ENCODE measurements around the gene MIA. TPM values are rescaled to one million over a fixed set of nuclear protein-coding genes. Genes with fewer than 3 reads are reported as not detected.
"Not testable (repeated sequence)": the region's sequence is repeated elsewhere in the genome, so short reads cannot be mapped to it uniquely, and the experiment has no call there.

Gene MIA
- total and polyA plus RNA-seq, 2 donors (not counting 1 experiment from before 2014, with no cell fraction given), result 0.37 to 5.7 TPM

- POLR2A ChIA-PET; CTCF ChIA-PET; H3K9ac ChIP-seq (ENCODE audit: low read length); H3K4me3 Mint-ChIP-seq; H3K27me3 ChIP-seq (replicated peaks in 1 of 4; ENCODE audit: control extremely low read depth in 1 of 4, control insufficient read depth in 3 of 4, insufficient read depth in 4 of 4, low read length in 3 of 4); H3K36me3 ChIP-seq (replicated peaks in 1 of 2; ENCODE audit: control extremely low read depth in 1 of 2, control insufficient read depth in 1 of 2, extremely low read depth in 1 of 2, insufficient read depth in 2 of 2, low read length in 1 of 2); ATAC-seq (ENCODE audit: low read depth); H2AFZ ChIP-seq (ENCODE audit: insufficient read depth, low read depth, low read length, poor library complexity, severe bottlenecking); H3K4me1 ChIP-seq (ENCODE audit: control insufficient read depth in 2 of 2, insufficient read depth in 2 of 2, low read length in 2 of 2); H3K27ac ChIP-seq (ENCODE audit: low read length in 2 of 2); DNase-seq; H3K27me3 Mint-ChIP-seq; H3K9me3 Mint-ChIP-seq (ENCODE audit: insufficient read depth); H3K79me2 ChIP-seq (ENCODE audit: control insufficient read depth, insufficient read depth, low read length); H3K27ac Mint-ChIP-seq; H3K4me2 ChIP-seq (replicated peaks; ENCODE audit: low read depth, low read length, poor library complexity, severe bottlenecking); H3K4me3 ChIP-seq (ENCODE audit: control extremely low read depth in 1 of 5, extremely low read depth in 1 of 5, insufficient read depth in 1 of 5, low read depth in 2 of 5, low read length in 4 of 5); intact Hi-C loops (cut with micrococcal nuclease); H3K9me3 ChIP-seq (ENCODE audit: control extremely low read depth in 1 of 3, control insufficient read depth in 2 of 3, insufficient read depth in 1 of 3, low read length in 2 of 3); H4K20me1 ChIP-seq (ENCODE audit: control insufficient read depth, insufficient read depth, low read length, poor library complexity, severe bottlenecking): not testable (repeated sequence)
- 73% methylated on average over 29 of the region's 29 CpGs for WGBS (ENCODE audit: insufficient coverage)
- peaks cover 12% of the 10 kb centered on the region for H3K4me1 Mint-ChIP-seq
Observed at GRCh38 chr19:40826699-40827385, 51.5 kb downstream of the MIA start.

Other genes starting within 250 kb of the MIA start
- gene SHKBP1, start 198.6 kb upstream of the MIA start, total RNA-seq, result 179 and 192 TPM in 2 replicates
- gene SHKBP1, start 198.6 kb upstream of the MIA start, polyA plus RNA-seq, result 219 and 227 TPM in 2 replicates
- gene LTBP4, start 174.2 kb upstream of the MIA start, total RNA-seq, result 81.2 and 83.3 TPM in 2 replicates
- gene LTBP4, start 174.2 kb upstream of the MIA start, polyA plus RNA-seq, result 105 and 127 TPM in 2 replicates
- 21.8 and 27.7 TPM in 2 replicates for gene NUMBL, start 84.9 kb upstream of the MIA start, total RNA-seq
- 7.8 and 14.2 TPM in 2 replicates for gene NUMBL, start 84.9 kb upstream of the MIA start, polyA plus RNA-seq
- gene COQ8B, start 58.6 kb upstream of the MIA start, total RNA-seq, result 55.4 and 58.9 TPM in 2 replicates
- gene COQ8B, start 58.6 kb upstream of the MIA start, polyA plus RNA-seq, result 60.6 and 62.6 TPM in 2 replicates
- 13.1 and 16.0 TPM in 2 replicates for gene ITPKC, start 58.4 kb upstream of the MIA start, total RNA-seq
- gene ITPKC, start 58.4 kb upstream of the MIA start, polyA plus RNA-seq, result 6.7 and 8.7 TPM in 2 replicates
- 9.8 and 10.2 TPM in 2 replicates for gene ACTMAP, start 25.0 kb upstream of the MIA start, total RNA-seq
- 7.7 and 11.4 TPM in 2 replicates for gene ACTMAP, start 25.0 kb upstream of the MIA start, polyA plus RNA-seq
- 90.7 and 92.0 TPM in 2 replicates for gene SNRPA, start 24.3 kb upstream of the MIA start, total RNA-seq
- gene SNRPA, start 24.3 kb upstream of the MIA start, polyA plus RNA-seq, result 104 and 147 TPM in 2 replicates
- gene RAB4B, start 2.7 kb downstream of the MIA start, total RNA-seq, result 104 and 108 TPM in 2 replicates
- gene RAB4B, start 2.7 kb downstream of the MIA start, polyA plus RNA-seq, result 141 and 196 TPM in 2 replicates
- gene EGLN2, start 23.7 kb downstream of the MIA start, total RNA-seq, result 178 and 182 TPM in 2 replicates
- 111 and 130 TPM in 2 replicates for gene EGLN2, start 23.7 kb downstream of the MIA start, polyA plus RNA-seq
- gene CYP2A6, start 74.9 kb downstream of the MIA start, total RNA-seq, result not detected in 2 replicates
- gene CYP2A6, start 74.9 kb downstream of the MIA start, polyA plus RNA-seq, result not detected in 2 replicates
- not detected in 2 replicates for gene CYP2A7, start 106.7 kb downstream of the MIA start, total RNA-seq
- gene CYP2A7, start 106.7 kb downstream of the MIA start, polyA plus RNA-seq, result not detected in 2 replicates
- not detected in 2 replicates for gene CYP2B6, start 215.8 kb downstream of the MIA start, total RNA-seq
- not detected in 2 replicates for gene CYP2B6, start 215.8 kb downstream of the MIA start, polyA plus RNA-seq